GM19099 (cell line): Measurements from ENCODE around the gene MYL12B.

Source experiments
- POLR2A ChIP-seq: IDR thresholded peaks from 3 replicates; pipeline ENCODE4 v1.6.1; 2011; ENCODE audit warnings: low read depth; ENCODE audit not compliant: insufficient read length; ENCODE audit errors: extremely low read depth

MYL12B gene

DNA sequence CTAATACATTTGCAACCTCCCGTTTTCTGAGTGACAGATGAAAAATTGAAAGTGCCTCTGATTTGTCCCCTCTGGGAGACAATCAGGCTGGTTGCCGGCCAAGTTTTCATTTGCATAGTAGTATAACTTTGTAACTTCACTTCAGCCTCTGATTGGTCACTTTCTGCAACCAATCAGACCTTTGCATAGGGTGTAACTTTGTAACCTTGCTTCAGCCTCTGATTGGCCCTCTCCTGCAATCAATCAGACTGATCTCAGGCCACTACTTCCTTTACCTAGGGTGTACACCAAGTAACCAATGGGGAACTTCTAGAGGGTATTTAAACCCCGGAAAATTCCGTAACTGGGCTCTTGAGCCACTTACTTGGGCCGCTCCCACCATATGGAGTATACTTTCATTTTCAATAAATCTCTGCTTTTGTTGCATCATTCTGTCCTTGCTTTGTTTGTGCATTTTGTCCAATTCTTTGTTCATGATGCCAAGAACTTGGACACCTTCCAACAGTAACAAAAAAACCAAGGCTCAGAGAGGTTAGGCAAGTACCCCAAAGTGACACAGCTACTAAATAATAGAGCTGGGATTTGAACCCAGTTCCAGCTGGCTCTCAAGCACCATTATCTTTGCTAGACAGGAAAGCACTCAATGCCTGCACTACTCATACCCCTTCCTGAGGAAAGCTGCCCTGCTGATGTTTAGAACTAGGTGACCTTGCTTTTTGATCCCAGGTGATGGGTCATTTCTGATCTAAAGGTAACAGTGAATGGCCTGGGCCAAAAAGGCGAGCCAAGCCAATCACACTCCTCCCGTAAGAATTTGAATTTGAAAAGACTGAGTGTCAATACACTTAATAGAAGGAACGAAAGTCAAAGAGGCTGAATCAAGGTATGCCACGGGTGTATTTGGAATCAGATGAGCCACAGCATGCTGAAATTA lies 31.3 kb upstream of the MYL12B start:
- no peak for TF ChIP-seq POLR2A

- TF ChIP-seq POLR2A = no peak
These were observed 28.9 kb upstream of the MYL12B start for GRCh38 chr18:3233004-3233403.

DNA sequence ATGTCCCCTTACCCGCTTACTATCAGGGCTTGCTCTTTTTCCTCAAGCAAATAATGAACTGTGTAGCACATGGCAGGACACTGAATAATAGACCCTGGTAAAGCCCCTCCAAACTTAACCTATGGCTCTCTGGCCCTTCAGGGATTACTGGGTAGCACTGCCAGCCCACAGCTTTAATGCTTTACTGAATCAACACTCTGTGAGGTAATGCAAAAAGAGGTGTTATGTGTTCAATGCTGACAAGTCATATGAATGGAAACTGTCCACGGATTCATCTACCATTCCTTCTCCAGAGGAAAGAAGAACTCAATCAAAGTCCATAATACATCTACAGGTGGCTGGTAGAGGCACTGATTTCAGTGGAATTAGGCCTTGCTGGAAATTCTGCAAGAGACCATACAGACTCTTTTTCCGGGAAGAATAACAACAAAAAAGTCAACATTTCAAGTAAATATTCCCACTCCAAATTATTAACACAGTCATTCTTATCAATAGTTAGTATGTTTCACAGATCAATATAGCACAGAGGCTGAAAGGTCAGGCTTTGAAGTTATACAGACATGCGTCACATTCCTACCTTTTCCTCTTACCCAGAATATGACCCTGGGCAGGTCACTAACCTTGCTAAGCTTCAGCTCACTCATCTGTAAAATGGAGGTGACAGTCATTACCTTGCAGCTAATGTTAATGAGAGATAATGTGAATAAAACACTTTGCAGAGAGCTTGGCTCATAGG lies 28.3 kb upstream of the MYL12B start:
- no peak for TF ChIP-seq POLR2A

DNA sequence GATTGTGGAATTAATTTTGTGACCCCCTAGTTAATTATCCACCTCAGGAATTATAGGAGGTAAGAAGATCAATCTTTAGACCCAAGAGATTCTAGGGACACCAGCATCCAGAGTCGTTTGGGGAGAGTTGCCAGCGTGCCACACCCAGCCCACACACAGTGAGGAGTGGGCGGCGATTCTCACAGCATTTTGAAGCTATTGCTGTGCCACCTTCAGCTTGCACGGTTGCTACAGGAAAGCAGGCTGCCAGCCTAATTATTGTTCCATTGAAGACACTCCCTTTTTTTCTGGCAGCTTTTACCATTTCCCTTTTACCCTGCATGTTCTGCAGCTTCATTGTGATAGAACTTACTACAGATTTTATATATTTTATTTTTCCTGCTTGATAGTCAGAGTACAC lies 27.5 kb upstream of the MYL12B start:
- no peak for TF ChIP-seq POLR2A

DNA sequence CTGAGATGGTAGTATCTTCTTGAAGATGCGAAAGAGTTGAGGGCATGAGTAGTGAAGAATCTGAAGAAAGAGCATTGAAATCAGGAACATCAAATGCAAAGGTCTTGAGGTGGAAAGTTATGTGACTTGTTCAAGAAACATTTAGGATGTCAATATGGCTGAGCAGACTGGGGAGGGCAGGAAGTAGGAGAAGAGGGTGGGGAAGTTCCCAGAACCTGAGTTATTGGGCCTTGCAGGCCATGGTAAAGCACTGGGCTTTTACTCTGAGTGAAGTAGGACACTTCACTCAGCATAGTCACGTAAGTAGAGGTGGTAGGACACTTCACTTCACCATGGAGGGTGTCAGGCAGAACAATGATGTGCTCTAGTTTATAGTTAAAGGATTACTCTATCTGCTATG lies 26.1 kb upstream of the MYL12B start:
- TF ChIP-seq POLR2A = no peak

DNA sequence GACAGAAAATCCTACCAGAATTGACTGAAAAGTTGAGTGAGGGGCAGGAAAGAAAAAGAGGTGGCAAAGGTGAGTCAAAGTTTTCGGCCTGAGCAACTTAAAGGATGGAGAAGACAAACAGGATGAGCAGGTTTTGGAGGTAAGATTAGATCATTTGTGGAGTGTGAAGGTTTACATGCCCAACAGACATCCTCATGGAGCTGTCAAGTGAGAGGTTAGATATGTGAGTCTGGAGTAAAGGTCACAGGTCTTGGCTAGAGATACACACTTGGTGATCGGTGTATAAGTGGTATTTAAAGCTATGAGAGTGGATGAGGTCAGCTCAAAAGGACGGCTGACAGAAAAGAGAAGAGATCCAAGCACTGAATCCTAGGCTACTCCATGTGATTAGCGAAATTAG lies 25.5 kb upstream of the MYL12B start:
- TF ChIP-seq POLR2A = no peak

DNA sequence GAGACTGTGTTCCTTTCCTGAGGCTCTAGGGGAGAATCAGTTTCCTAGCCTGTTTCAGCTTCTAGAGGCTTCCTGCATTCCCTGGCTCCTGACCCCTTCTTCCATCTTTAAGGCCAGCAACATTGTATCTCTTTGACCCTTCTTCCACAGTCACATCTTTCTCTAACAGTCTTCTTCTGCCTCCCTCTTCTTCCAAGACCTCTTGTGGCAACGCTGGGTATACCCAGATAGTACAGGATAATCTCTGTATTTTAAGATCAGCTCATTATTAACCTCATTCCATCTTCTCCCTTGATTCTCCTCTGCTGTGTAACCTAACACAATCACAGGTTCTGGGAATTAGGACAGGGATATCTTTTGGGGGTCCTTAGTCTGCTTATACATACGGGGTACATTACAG lies 23.2 kb upstream of the MYL12B start:
- TF ChIP-seq POLR2A = no peak

DNA sequence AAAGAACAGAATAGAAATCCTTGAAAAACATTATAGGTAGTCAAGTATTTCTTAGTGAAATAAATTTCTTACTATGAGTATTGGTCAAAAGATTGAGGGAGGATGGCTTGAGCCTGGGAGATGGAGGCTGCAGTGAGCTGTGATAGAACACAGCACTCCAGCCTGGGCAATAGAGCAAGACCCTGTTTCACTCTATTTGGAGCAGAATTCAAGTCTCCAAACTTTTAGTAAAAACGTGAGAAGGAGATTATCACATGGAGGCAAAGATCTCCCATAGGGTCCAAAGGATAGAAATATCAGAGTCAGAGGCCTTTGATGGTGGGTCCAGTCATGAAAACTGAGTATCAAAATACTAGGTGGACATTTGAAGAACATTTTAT lies 16.8 kb upstream of the MYL12B start:
- TF ChIP-seq POLR2A = no peak

DNA sequence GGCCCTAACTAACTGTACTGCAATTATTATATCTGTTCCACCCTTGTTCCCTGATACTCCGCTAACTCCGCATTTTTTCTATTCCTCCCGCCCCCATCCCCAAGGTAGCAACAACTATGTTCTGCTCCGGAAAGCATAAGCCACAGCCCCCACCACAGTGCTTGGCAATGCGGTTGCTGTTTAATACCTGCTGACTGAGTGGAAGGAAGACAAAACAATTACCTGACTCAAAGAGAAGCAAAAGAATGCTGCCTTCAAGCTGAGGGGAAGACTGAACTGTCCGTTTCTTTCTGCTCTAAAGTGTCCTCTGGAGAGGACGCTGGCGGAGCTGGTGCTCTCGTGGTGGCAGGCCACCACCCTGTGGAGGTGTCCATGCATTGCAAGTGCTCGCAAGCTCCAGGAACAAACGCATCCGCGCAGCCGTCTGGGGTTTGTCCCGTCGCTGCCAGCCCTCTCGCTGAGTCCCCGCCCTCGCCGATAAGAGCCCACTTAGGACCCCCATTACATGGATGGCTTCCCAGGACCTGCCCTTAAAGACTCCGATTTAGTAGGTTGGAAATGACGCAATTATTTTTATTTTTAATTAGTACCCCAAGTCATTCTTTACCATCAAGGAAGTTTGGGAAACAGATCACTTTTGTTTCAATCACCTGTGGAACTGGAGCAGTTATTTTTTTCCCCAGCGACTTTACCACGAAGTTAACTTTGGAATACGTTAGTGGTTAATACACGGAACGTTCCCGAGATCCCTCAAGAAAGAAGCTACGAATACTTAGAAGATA lies 15.9 kb upstream of the MYL12B start:
- TF ChIP-seq POLR2A = peak; percentile 58

GRCh38 chr18:3246635-3247239 lies 15.2 kb upstream of the MYL12B start:
- no peak for TF ChIP-seq POLR2A

DNA sequence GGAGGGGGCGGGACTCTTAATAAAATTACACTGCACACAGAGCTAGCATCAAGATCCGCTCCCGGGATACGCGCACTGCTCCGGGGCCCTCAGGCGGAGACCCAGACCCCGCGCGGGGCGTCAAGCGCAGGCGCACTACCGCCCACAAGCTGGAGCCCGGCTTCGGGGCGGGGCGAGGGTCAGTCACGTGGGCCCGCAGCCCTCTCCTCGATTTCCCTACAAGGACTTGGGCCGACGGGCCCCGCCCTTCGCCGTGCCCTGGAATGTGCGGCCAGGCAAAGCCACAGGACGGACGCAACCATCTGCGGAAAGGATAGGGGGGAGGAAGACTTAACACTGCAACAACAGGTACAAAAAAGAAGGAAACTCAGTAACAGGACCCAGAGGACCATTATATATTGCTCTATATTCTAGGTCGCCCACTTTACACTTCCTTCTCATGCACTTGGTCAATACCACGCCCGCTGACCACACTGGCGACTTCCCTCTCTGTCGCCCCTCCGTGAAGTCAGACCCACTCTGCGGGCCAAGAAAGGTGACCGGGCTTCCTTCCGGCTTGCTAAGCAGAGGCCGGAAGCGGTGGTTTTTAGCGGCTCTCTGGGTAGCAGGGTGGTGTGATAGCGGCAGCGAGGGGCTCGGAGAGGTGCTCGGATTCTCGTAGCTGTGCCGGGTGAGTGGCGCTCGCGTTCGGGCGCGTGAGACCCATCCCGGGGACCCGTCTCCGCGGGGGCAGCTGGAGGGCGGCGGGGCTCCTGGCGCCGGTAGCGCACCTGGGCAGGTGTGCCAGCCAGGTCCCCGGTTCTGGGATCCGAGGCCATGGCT lies 14.5 kb upstream of the MYL12B start, which contains the start of gene MYL12A:
Gene MYL12A (plus strand): TSS at position 562 of the 822 bp plus-strand sequence. CDS start 5,447 bp downstream, outside the sequence.
- peak; percentile 98 for TF ChIP-seq POLR2A

GRCh38 chr18:3248062-3248657 lies 13.8 kb upstream of the MYL12B start:
- TF ChIP-seq POLR2A = no peak

DNA sequence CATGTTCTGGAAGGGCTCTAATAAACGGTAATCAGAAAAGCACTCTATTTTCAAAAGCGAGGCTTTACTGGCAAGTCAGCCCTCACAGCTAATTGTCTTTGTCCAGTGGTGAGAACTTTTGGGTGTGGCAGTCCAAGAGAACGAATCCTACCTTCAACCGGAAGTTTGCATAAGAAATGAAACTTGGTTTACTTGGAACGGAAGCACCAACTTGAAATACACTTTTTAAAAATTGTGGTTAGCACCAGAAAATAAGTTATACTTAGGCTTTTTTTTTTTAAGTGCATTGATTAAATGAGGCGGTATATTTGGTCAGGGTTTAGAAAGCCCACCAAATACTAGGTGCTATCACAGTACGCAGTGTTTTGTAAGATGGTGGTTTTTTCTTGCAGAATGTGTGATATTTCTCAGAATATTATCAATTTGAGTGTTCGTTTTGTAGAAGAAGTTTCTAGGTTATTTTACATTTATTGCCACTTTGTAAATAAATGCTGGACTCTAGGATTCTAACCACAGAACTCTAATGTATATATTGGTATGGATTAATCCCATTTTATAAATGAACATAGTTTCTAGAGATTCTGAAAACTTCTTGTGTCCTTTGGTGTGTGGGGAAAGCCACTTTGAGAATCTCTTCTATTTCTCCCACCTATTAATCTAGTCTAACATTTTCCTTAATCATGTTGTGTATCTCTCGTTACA lies 13.1 kb upstream of the MYL12B start:
- TF ChIP-seq POLR2A = peak; percentile 51
